Measurements from ENCODE around the gene STUM. TPM values are rescaled to one million over a fixed set of nuclear protein-coding genes. Genes with fewer than 3 reads are reported as not detected.
A peak's percentile ranks its signal among the peaks of the same experiment; 100 is the strongest.

The STUM gene
- total RNA-seq, 1 donor, result not detected

- no peak for TF ChIP-seq CTCF (IDR thresholded peaks at IDR 0.05; ENCODE audit: insufficient read depth, low read length)
- H3K4me3 ChIP-seq (ENCODE audit: low read depth, low read length), result no peak overlapping the region
- DNase-seq (ENCODE audit: low read depth), result no peak
Measured at GRCh38 chr1:226651041-226651731, 102.6 kb downstream of the STUM start.

- no peak overlapping the region for H3K4me3 ChIP-seq (ENCODE audit: low read depth, low read length)
- no peak for TF ChIP-seq CTCF (IDR thresholded peaks at IDR 0.05; ENCODE audit: insufficient read depth, low read length)
- DNase-seq (ENCODE audit: low read depth), result no peak
Measured at GRCh38 chr1:226651732-226652105, 103.2 kb downstream of the STUM start.

DNA sequence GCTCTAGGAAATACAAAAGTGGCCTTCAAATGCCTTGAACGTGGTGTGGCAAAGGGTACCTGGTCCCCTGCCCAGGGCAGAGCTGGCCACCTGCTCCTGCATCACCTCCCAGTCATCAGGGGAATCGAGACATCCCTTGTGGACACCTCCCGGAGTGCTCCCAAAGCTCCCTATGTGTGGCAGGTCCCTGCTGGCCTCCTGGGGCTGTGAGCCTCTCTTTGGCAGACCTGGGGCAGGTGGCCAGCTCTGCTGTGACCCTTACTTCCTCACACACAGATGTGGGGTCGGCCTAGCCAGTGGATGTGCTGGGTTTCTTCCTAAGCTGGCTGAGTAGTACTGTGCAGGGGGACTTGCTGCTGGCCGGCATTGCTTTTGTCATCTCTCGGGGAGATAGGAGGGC, 104.0 kb downstream of the STUM start:
- H3K4me3 ChIP-seq (ENCODE audit: low read depth, low read length), result no peak overlapping the region
- no peak for TF ChIP-seq CTCF (IDR thresholded peaks at IDR 0.05; ENCODE audit: insufficient read depth, low read length)
- DNase-seq (ENCODE audit: low read depth), result no peak

- H3K4me3 ChIP-seq (ENCODE audit: low read depth, low read length), result no peak overlapping the region
- no peak for DNase-seq (ENCODE audit: low read depth)
Measured at GRCh38 chr1:226653311-226653921, 104.9 kb downstream of the STUM start.

GRCh38 chr1:226654046-226654667, 105.6 kb downstream of the STUM start:
- no peak for TF ChIP-seq CTCF (IDR thresholded peaks at IDR 0.05; ENCODE audit: insufficient read depth, low read length)
- no peak overlapping the region for H3K4me3 ChIP-seq (ENCODE audit: low read depth, low read length)
- DNase-seq (ENCODE audit: low read depth), result peak; percentile 60

More at GRCh38 chr1:226653311-226653921, 104.9 kb downstream of the STUM start:
- TF ChIP-seq CTCF (IDR thresholded peaks at IDR 0.05; ENCODE audit: insufficient read depth, low read length), result no peak

- H3K4me3 ChIP-seq (ENCODE audit: low read depth, low read length), result no peak overlapping the region
- DNase-seq (ENCODE audit: low read depth), result no peak
- no peak for TF ChIP-seq CTCF (IDR thresholded peaks at IDR 0.05; ENCODE audit: insufficient read depth, low read length)
Measured at GRCh38 chr1:226654668-226655055, 106.1 kb downstream of the STUM start.

All from fibroblast of the aortic adventitia (primary cell).